T-helper 2 cell (primary cell): ENCODE results near the gene PRKRA.
A peak's percentile ranks its signal among the peaks of the same experiment; 100 is the strongest.
"Not testable (repeated sequence)": the region's sequence is repeated elsewhere in the genome, so short reads cannot be mapped to it uniquely, and the experiment has no call there.

Source experiments
- DNase-seq, 5 experiments: peaks; one replicate each; pipeline versions ENCODE4 v3.0.0 to v3.0.0-alpha.2; 2012 to 2022
- total RNA-seq, 2 donors: gene quantifications; one replicate each; lab custom pipeline; 2026; lab: John Stamatoyannopoulos, UW

The PRKRA gene
- 78.3 to 121 reads per million in 2 donors for total RNA-seq

DNA sequence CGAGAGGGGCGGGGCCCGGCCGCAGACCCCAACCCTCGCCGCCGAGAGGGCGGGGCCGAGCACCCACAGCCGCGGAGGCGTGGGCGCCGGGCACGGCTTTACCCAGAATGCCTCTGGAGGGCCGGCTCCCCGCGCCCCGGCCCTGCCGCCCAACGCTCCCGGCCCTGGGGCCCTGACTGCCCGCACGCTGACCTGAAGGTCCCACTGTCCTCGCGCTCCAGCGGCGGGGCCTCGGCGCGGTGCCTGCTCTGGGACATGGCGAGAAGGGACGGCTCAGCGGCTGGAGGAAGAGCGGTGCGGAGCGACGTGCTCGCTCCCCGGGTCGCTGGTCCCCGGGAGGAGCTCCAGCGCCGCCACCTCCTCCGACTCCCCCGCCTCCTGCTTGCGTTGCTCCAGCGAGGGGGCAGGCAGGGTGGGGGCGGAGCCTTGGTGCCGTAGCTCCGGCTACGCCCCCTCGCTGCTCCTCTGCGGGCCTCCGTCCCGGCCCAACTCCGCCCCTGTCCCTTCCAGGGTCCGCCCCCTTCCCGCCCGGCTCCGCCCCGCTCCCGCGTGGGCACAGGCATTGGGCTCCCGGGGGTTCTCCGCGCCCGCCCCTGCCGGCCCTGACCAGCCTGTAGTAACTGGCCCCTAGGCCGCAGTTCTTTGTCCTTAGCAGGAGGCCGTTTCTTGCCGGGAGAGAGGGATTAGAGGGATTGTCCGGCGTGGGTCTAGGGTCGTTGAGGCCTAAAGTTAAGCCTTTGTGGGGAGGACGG is at the start of gene PRKRA, which contains the start of gene PJVK:
TSS of gene PRKRA (minus strand) at position 402 of the 752 bp plus-strand sequence. CDS start at position 257, 145 bp downstream.
TSS of gene PJVK (plus strand) at position 605 of the 752 bp plus-strand sequence. CDS start 2,032 bp downstream, outside the sequence.
- DNase-seq, result peak; percentile 90 to 97 (median 94)

GRCh38 chr2:178499640-178500039 is 48.7 kb upstream of the PRKRA start:
- no peak for DNase-seq

DNA sequence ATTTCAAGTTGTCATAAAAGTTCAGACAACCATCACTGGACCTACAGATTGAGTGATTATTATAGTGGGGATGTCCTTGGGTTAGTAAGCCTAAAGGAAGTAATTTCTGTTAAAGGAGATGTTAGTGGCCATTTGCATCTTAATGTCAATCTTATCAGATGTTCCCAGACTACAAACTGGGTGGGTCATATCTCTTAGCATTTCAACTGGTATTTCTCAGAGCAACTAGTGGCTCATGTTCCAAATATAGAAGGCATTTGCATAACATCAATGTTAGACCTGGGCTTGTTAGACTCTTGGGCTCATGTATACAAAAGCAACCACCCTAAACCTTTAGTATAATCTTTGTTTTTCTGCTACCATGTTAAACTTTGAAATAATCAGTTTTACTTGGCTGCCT is 47.2 kb upstream of the PRKRA start:
- DNase-seq, result no peak

GRCh38 chr2:178496049-178496448 is 45.1 kb upstream of the PRKRA start:
- no peak for DNase-seq

DNA sequence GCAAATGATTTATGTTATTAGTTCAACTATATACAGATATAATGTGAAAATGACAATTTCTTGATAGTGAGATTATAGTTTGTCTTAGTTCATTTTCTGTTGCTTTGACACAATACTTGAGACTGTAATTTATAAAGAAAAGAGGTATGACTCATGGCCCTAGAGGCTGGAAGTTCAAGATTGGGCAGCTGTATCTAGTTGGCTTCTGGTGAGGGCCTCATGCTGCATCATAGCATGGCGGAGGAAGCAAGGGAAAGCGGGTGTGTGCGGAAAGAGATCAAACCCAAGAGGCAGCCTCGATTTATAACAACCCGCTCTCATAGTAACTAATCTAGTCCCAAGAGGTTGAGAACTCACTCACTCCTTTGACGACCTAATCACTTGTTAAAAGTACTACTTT is 40.6 kb upstream of the PRKRA start:
- DNase-seq, result no peak

GRCh38 chr2:178485356-178485755 is 34.4 kb upstream of the PRKRA start:
- DNase-seq, result no peak

DNA sequence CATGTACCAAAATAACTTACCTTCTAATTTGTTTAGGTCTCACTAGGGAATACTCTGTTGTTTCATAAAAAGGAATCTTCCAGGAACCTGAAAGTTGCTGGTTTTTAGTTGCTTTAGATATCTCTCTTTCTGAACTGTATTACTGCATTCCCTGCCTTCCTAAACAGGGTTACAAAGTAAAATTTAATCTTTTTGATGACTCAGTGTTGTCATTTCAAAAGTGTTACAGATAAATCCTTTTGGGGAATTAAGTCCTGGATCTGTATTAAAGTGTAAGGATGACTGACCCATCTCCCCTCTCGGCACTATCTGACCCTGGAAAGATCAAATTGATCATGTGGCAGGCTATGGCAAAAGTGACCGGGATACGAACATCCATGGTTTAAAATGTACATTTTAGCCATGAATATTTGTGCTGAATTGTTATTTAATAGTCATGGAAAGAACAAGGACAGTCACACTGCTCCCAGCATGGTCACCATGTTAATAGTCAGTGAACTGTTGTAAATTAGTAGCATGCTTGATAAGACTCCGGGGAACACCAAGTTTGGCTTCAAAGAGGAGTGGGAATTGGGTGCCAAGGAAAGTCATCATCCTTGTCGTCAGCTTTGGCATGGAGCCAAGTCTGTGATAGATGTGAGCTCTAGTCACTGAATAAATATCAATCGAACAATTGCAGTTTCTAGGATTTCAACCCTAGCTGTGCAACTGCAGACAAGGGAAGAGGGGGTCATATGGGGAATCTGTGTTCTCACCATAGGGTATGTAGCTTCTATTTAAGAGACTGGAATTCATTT is 33.5 kb upstream of the PRKRA start:
- no peak for DNase-seq

GRCh38 chr2:178482437-178482836 is 31.5 kb upstream of the PRKRA start:
- peak in 1 of 5 experiments; percentile 75 for DNase-seq

DNA sequence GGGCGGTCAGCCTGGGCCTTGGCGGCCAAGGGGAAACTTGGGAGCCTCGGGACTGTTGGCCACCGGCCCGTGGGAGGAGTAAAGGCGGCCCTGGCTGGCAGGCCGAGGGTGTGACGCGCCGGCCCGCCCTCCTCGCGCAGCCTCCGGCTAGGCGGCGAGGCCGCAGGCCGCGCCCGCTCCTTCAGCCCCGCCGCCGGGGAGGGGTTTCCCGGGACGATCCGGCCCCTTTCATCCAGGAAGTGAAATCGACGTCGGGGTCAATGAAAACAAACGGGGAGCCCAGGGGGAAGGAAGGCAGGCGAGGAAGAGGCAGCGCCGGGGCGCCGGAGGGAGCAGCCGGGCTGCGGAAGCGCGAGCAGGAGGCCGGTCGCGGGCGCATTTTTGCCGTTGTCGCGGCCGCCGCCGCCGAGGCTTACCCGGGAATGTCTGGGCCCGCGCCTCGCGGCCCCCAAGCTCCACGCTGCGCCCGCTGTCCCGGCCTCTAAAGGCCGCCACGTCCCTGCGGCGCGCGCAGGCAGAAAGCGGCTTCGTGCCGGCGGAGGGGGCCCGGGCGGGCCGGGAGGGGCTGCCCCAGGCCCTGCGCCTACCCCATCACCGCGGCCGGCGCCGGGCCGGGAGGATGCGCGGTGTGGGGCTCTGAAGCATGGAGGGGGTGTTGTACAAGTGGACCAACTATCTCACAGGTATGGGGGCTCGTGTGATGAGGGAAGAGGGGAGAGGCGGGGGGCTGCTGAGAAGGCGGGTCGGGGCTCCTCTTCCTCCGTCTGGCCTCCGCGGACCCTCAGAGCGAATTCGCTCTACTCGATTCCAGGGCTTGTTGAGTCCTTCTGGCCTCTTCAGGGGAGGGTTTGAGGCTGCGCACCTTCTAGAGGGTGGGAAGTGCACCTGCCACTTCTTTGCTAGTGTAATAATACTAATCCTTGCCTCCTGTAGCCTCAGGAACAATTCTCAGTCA is 29.5 kb upstream of the PRKRA start, which contains the start of gene PLEKHA3:
TSS of gene PLEKHA3 (plus strand) at position 231 of the 955 bp plus-strand sequence. CDS start at position 644, 413 bp downstream.
- DNase-seq, result peak; percentile 52 to 81 (median 70)

DNA sequence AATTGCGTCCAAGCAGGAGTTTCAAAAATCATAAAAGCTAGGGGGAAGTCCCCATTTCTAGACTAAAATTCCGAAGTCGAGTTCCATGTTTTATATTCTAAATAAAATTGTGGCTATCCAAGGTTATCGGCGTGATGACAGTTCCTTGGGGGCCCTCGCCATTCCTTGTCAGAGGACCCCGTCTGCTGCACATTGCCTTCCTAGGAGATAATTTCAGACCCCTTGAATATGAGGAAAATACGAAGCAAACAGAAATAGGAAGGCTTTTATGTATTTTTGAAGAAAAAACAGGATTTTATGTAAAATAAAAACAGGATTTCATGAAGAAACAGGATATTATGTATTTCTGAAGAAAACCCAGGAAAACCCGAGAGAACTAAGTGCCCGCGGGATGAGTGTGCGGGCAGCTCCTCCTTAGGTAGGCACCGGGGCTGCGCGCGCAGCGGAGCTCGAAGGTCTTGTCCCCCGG is 28.8 kb upstream of the PRKRA start:
- DNase-seq, result no peak

GRCh38 chr2:178479275-178479616 is 28.3 kb upstream of the PRKRA start:
- DNase-seq, result no peak

DNA sequence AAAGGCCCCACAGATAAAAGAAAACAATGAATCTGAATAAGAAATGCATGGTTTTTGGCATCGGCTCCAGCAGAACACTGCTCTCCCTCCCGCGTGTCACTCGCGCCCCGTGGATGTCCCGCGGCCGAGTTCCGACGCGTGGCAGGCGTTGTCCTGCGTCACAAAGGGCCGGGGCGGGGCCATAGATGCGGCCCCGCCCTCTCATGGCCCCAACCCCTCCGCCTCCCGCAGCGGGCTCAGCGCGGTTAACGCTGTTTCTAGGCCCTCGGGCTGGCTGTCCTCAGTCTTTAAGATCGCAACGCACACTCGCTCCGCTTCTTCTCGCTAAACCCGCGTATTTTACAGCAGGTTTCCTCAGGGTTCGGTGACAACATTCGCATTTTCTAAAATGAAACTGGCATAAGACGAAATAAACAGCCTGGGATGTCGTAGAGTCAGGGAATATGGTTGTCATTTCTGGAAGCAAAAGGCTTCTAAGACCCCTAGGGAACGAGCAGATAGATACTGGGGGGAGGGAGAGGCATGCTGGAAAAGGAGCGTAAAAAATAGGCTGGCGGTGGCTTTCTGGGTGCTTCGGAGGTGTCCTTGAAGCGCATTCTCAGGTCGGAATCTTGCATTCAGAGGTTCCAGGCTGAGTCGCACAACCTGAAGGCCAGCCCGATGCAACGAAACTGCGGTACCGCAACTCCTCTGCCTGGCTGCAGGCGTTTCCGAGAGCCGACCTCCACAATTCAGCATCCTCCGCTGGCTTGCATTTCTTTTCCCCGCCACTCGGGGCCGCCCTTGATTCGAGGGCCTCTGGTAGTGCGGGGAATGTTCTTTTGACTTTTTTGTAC is 27.7 kb upstream of the PRKRA start, which contains the start of gene FKBP7:
TSS of gene FKBP7 (minus strand) at position 162 of the 836 bp plus-strand sequence. CDS start at position 61, 101 bp downstream.
- DNase-seq, result peak; percentile 67 to 89 (median 78)

DNA sequence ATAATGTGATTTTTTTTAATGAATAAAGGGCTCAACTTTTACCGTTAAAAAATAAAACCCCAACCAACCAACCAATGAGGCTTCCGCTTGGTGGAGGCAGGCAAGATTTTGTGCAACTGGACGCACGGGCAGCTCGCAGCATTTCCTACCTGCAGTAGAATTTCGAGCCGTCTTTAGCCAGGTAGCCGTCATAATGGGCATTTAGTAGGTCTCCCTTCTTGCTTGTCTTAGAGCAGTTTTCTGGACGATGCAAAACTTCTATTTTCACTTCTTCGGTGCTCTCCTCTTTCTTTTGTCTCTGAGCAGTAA is 27.1 kb upstream of the PRKRA start:
- DNase-seq, result no peak

DNA sequence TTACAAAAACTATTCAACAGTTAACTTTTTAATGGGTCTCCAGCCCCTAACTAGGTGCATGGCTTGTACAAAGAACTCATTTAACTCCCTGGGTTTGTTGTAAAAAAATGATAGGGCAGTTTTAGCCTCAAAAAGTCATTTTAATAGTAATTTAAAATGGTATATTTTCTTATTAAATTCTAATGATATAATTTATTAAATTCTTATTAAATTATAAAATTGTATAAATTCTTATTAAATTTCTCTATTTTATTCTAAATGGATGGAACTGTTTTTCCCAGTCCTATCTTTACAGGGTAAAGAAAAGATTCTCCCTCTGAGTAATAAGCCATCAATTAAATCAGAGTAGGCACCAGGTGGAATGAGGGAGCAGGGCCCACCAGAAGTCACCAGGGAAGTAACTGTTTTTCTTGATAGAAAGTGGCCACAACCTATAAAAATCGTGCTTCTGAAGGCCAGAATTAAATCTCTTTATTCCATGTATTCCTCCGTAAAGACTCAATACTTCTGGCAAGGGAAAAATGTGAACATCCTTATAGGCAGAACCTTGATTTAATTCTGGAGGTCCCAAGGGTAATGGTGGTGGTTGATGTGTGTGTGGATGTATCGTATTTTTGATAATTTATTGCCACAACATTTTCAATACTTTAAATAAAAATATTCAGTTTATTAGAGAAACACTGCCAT is 26.6 kb upstream of the PRKRA start:
- DNase-seq, result no peak

DNA sequence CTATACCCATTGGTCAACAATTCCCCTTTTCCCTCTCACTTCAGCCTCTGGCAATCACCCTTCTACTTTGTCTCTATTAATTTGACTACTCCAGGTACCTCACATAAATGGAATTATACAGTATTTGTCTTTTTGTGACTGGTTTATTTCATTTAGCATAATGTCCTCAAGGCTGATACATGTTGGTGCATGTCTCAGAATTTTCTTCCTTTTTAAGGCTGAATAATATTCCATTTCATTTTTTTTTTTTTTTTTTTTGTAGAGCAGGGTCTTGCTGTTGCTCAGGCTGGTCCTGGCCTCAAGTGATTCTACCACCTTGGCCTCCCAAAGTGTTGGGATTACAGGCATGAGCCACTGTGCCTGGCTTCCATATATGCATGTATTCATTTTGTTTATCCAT is 25.5 kb upstream of the PRKRA start:
- DNase-seq, result no peak

- DNase-seq, result no peak
Observed at GRCh38 chr2:178474560-178474959, 23.6 kb upstream of the PRKRA start.

DNA sequence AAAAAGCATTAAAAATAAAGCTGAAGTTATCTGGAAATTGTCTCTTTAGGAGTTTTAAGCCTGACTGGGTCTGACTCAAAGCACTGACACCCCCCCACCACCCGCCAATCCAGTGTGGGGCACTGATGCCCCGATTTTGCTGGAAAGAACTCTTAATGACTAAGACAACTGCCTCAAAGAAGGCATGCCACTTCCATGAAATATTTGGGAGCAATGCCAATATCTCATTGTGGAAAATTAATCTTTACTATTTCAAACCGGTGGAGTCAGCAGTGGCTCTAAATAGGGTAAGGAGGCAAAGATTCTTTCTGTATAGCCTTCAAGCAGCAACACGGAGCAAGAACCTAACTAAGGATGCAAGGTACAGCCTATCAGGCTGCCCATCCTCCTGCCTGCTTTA is 23.0 kb upstream of the PRKRA start:
- DNase-seq, result no peak

DNA sequence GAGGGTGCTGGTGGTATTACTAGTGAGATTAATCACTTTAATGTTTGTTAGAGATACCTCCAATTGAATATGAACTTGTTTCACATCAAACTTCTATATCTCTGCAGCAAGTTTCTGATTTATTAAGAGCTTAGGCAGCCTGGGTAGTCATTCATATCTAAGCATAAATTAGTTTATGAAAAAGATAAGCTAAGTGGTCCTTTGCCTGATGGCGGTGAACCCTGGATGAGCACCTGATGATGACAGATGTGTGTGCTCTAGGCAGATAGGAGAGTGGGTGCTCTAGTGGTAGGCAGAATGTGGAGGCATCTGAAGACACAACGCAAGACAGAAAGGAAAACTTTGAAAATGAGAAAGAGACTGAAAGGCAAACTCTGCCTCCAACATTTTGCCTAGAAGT is 22.4 kb upstream of the PRKRA start:
- DNase-seq, result no peak

- not testable (repeated sequence) for DNase-seq
Observed at GRCh38 chr2:178471313-178471712, 20.3 kb upstream of the PRKRA start.

GRCh38 chr2:178469219-178469849 is 18.4 kb upstream of the PRKRA start:
- no peak for DNase-seq
